ENCODE measurements around the gene CENPP.

GRCh38 chr9:92327283-92327850 lies 1.6 kb downstream of the CENPP start:
- no peak for TF ChIP-seq POLR2AphosphoS5 (IDR thresholded peaks at IDR 0.05)
- TF ChIP-seq CTCF (IDR thresholded peaks at IDR 0.05): no peak
- no peak for TF ChIP-seq POLR2A (IDR thresholded peaks at IDR 0.05)

Data from gastroesophageal sphincter (tissue), 3 donors.